SK-N-SH (cell line): ENCODE measurements around the gene SLC25A20. TPM values are rescaled to one million over a fixed set of nuclear protein-coding genes. Genes with fewer than 3 reads are reported as not detected.

Source experiments
- CTCF ChIA-PET: fragments of 300-600, 350-600 bp; formaldehyde crosslinking; extraction: SDS; loops from one replicate; lab custom pipeline; 2021; lab: Yijun Ruan, JAX
- POLR2A ChIA-PET: fragments of 350-600 bp; sonication (Branson Sonifier 250); formaldehyde crosslinking; extraction: SDS; loops from one replicate; lab custom pipeline; 2020; ENCODE audit warnings: antibody characterized with exemption, inconsistent platforms; lab: Yijun Ruan, JAX
- DNase-seq: peaks from one replicate; pipeline ENCODE4 v3.0.0; 2012
- H2AFZ ChIP-seq: fragments of 200-600 bp; sonication (generic); 2 replicates; pipeline ENCODE4 v1.8.1; 2016; ENCODE audit warnings: antibody characterized with exemption, mild to moderate bottlenecking, low read depth
- H3F3A ChIP-seq: fragments of 200-600 bp; sonication (generic); replicated peaks from 2 replicates; pipeline ENCODE3; 2016; ENCODE audit warnings: antibody characterized with exemption, mild to moderate bottlenecking; ENCODE audit not compliant: insufficient read depth
- H3K27ac ChIP-seq, 2 experiments: fragments of 200-500 bp in 1 of 2; fragments of 200-600 bp in 1 of 2; sonication (Bioruptor generic) in 1 of 2; sonication (generic), shearing (Covaris generic) in 1 of 2; 2 replicates each; pipeline versions ENCODE4 v1.5.1 to v1.6.1; 2014 to 2016; ENCODE audit warnings: low read depth in 2 of 2, inconsistent platforms in 1 of 2, low read length in 1 of 2, mild to moderate bottlenecking in 1 of 2, mixed read lengths in 1 of 2
- H3K27me3 ChIP-seq: fragments of 200-600 bp; sonication (generic), shearing (Covaris generic); 2 replicates; pipeline ENCODE4 v1.6.1; 2016; ENCODE audit warnings: mixed run types; ENCODE audit not compliant: insufficient read depth
- H3K36me3 ChIP-seq, 2 experiments: fragments of 200-500 bp in 1 of 2; fragments of 200-600 bp in 1 of 2; sonication (Bioruptor generic) in 1 of 2; sonication (generic) in 1 of 2; replicated peaks in 1 of 2; 2 replicates each; pipeline versions ENCODE3 to v1.5.1; 2014 to 2016; ENCODE audit warnings: low read length in 1 of 2, mild to moderate bottlenecking in 1 of 2; ENCODE audit not compliant: insufficient read depth in 2 of 2, control insufficient read depth in 1 of 2
- H3K4me1 ChIP-seq, 2 experiments: fragments of 200-500 bp in 1 of 2; fragments of 200-600 bp in 1 of 2; sonication (Bioruptor generic) in 1 of 2; sonication (generic), shearing (Covaris generic) in 1 of 2; 2 replicates each; pipeline versions ENCODE4 v1.5.1 to v1.6.1; 2014 to 2016; ENCODE audit warnings: low read depth in 1 of 2, low read length in 1 of 2, mixed run types in 1 of 2; ENCODE audit not compliant: insufficient read depth in 2 of 2, control insufficient read depth in 1 of 2
- H3K4me2 ChIP-seq: fragments of 200-600 bp; sonication (generic), shearing (Covaris generic); 2 replicates; pipeline ENCODE4 v1.6.1; 2017; ENCODE audit warnings: mixed run types
- H3K4me3 ChIP-seq, 2 experiments: fragments of 200-500 bp in 1 of 2; fragments of 200-600 bp in 1 of 2; sonication (Bioruptor generic) in 1 of 2; sonication (generic), shearing (Covaris generic) in 1 of 2; 2 replicates each; pipeline versions ENCODE4 v1.5.1 to v1.8.1; 2014 to 2016; ENCODE audit warnings: low read depth in 2 of 2, inconsistent platforms in 1 of 2, low read length in 1 of 2, mild to moderate bottlenecking in 1 of 2, mixed read lengths in 1 of 2, moderate library complexity in 1 of 2
- H3K79me2 ChIP-seq: fragments of 200-600 bp; sonication (generic); 2 replicates; pipeline ENCODE4 v1.8.1; 2017; ENCODE audit warnings: mild to moderate bottlenecking; ENCODE audit not compliant: insufficient read depth
- H3K9ac ChIP-seq: fragments of 200-600 bp; sonication (generic); 2 replicates; pipeline ENCODE4 v1.6.1; 2017; ENCODE audit warnings: mixed run types
- H3K9me2 ChIP-seq: fragments of 200-600 bp; sonication (generic); 2 replicates; pipeline ENCODE4 v1.6.1; 2017; ENCODE audit warnings: mixed run types
- H3K9me3 ChIP-seq: fragments of 200-600 bp; sonication (generic); 2 replicates; pipeline ENCODE4 v1.6.1; 2017; ENCODE audit warnings: mixed run types, mild to moderate bottlenecking, moderate library complexity
- H4K20me1 ChIP-seq: fragments of 200-600 bp; sonication (generic); 2 replicates; pipeline ENCODE4 v1.6.1; 2017; ENCODE audit warnings: mild to moderate bottlenecking, mixed run types; ENCODE audit not compliant: insufficient read depth
- CTCF ChIP-seq: fragments of 200-600 bp; sonication (generic); IDR thresholded peaks from 2 replicates; pipeline ENCODE4 v1.6.1; 2017; ENCODE audit warnings: antibody characterized with exemption, mild to moderate bottlenecking, moderate library complexity
- EZH2phosphoT487 ChIP-seq: fragments of 200-600 bp; sonication (generic); IDR thresholded peaks from 2 replicates; pipeline ENCODE4 v1.6.1; 2017; ENCODE audit warnings: low read depth, mixed run types, mild to moderate bottlenecking, antibody characterized with exemption, moderate library complexity, borderline replicate concordance
- FOSL2 ChIP-seq: IDR thresholded peaks from 2 replicates; pipeline ENCODE4 v1.4.0; 2012; ENCODE audit warnings: low read depth, mild to moderate bottlenecking, moderate library complexity, borderline replicate concordance
- FOXM1 ChIP-seq: IDR thresholded peaks from 2 replicates; pipeline ENCODE4 v1.4.0; 2012; ENCODE audit warnings: low read depth, mild to moderate bottlenecking
- GABPA ChIP-seq: IDR thresholded peaks from 2 replicates; pipeline ENCODE4 v1.4.0; 2012; ENCODE audit warnings: low read depth, mild to moderate bottlenecking
- IRF3 ChIP-seq: fragments of 150-350 bp; IDR thresholded peaks from 2 replicates; pipeline ENCODE4 v1.6.1; 2016; ENCODE audit warnings: mild to moderate bottlenecking, low read depth, low read length
- MEF2A ChIP-seq: IDR thresholded peaks from 2 replicates; pipeline ENCODE4 v1.4.0; 2012; ENCODE audit warnings: low read depth, borderline replicate concordance
- MXI1 ChIP-seq: IDR thresholded peaks from 2 replicates; pipeline ENCODE4 v1.6.1; 2012; ENCODE audit warnings: mild to moderate bottlenecking, low read depth, low read length, improper control_type of control experiment
- NFIC ChIP-seq: IDR thresholded peaks from 2 replicates; pipeline ENCODE4 v1.4.0; 2012; ENCODE audit warnings: borderline replicate concordance
- NRF1 ChIP-seq: IDR thresholded peaks from 2 replicates; pipeline ENCODE4 v1.6.1; 2012; ENCODE audit warnings: low read depth, mild to moderate bottlenecking, low read length
- POLR2AphosphoS5 ChIP-seq: IDR thresholded peaks from 2 replicates; pipeline ENCODE4 v1.6.1; 2012; ENCODE audit warnings: low read depth, low read length
- RFX5 ChIP-seq: IDR thresholded peaks from 2 replicates; pipeline ENCODE4 v1.6.1; 2012; ENCODE audit warnings: mild to moderate bottlenecking, improper control_type of control experiment, low read length
- SIN3A ChIP-seq: IDR thresholded peaks from 2 replicates; pipeline ENCODE4 v1.6.1; 2012; ENCODE audit warnings: low read depth, mild to moderate bottlenecking, low read length, moderate library complexity, borderline replicate concordance
- SMC3 ChIP-seq: IDR thresholded peaks from 2 replicates; pipeline ENCODE4 v1.6.1; 2012; ENCODE audit warnings: low read depth, low read length, improper control_type of control experiment
- TCF12 ChIP-seq: IDR thresholded peaks from 2 replicates; pipeline ENCODE4 v1.4.0; 2012
- USF1 ChIP-seq: IDR thresholded peaks from 2 replicates; pipeline ENCODE4 v1.4.0; 2012; ENCODE audit warnings: low read depth, borderline replicate concordance
- YY1 ChIP-seq: IDR thresholded peaks from 2 replicates; pipeline ENCODE4 v1.4.0; 2012; ENCODE audit warnings: low read depth, mild to moderate bottlenecking
- ZBTB33 ChIP-seq: IDR thresholded peaks from 2 replicates; pipeline ENCODE4 v1.4.0; 2012; ENCODE audit warnings: low read depth, borderline replicate concordance
- polyA plus RNA-seq, 3 experiments: library from polyadenylated mRNA; depleted of rRNA; stranded (reverse); fragments of >200 nt; gene quantifications; 2 replicates each; pipeline ENCODE4 v1.2.3, GENCODE V29; 2012

Gene SLC25A20
- polyA plus RNA-seq, 1 of the 3 experiments (the other 2 are of a cell fraction): 30.3 TPM

GRCh38 chr3:48938689-48939088 lies 40.0 kb upstream of the SLC25A20 start (continued):
- no peak for TF ChIP-seq USF1
- TF ChIP-seq SIN3A: no peak

- Histone ChIP-seq H3K36me3 (peaks cover 17 to 23% of the 10 kb centered on the region in 2 experiments), H3K27me3 (no peaks in the 10 kb centered on the region), H3F3A (peaks cover 7% of the 10 kb centered on the region), H3K4me3 (no peak overlapping the region), H3K9me2 (no peaks in the 10 kb centered on the region), H3K4me2 (no peak overlapping the region), H3K27ac (no peak overlapping the region), H3K79me2 (peaks cover 98% of the 10 kb centered on the region), H3K9me3 (no peaks in the 10 kb centered on the region), H2AFZ (no peak overlapping the region), H3K4me1 (no peaks in the 10 kb centered on the region), H3K9ac (no peak overlapping the region), H4K20me1 (peaks cover 13% of the 10 kb centered on the region)
- DNase-seq: no peak
- TF ChIP-seq POLR2AphosphoS5: no peak
- no peak for TF ChIP-seq MEF2A
- no peak for TF ChIP-seq MXI1
- no peak for TF ChIP-seq ZBTB33
- no peak for TF ChIP-seq FOSL2
- TF ChIP-seq GABPA: no peak
- no peak for TF ChIP-seq EZH2phosphoT487
- no peak for TF ChIP-seq RFX5
- TF ChIP-seq YY1: no peak
- no peak for TF ChIP-seq SMC3
- no peak for TF ChIP-seq TCF12
- TF ChIP-seq NFIC: no peak
- no peak for TF ChIP-seq CTCF
- TF ChIP-seq NRF1: no peak
- no peak for TF ChIP-seq USF1
- no peak for TF ChIP-seq FOXM1
- TF ChIP-seq IRF3: no peak
- ChIA-PET CTCF (interaction anchor here (1.4 kb wide), 1 partner anchor 37 kb away, joined by 3 read pairs; no protein-coding TSS in a partner anchor), POLR2A (no interaction called here)
These were observed 39.5 kb upstream of the SLC25A20 start for GRCh38 chr3:48938156-48938555.
